Tibial artery (tissue), 4 donors: ENCODE data around the gene PPP2R3A.

ENCODE experiments used
- DNase-seq, 2 donors: peaks; one replicate each; pipeline ENCODE4 v3.0.0-alpha.2; 2019
- H3K27ac ChIP-seq, 2 donors: fragments of 200-600 bp; sonication (generic) in 1 of 2; 1 replicate in 1 of 2; 2 replicates in 1 of 2; pipeline ENCODE4 v1.5.1; 2018 to 2019; ENCODE audit warnings: mild to moderate bottlenecking in 1 of 2
- H3K27me3 ChIP-seq, 2 donors: fragments of 200-600 bp; sonication (generic) in 1 of 2; one replicate each; pipeline versions ENCODE4 v1.5.1 to v1.6.0; 2016 to 2019
- H3K36me3 ChIP-seq, 3 donors: fragments of 200-600 bp; sonication (generic) in 2 of 3; one replicate each; pipeline ENCODE4 v1.5.1; 2016 to 2019; ENCODE audit warnings: mild to moderate bottlenecking in 2 of 3
- H3K4me1 ChIP-seq, 4 donors: fragments of 200-600 bp; sonication (generic) in 2 of 4; 1 replicate in 3 of 4; 2 replicates in 1 of 4; pipeline ENCODE4 v1.5.1; 2016 to 2019
- H3K4me3 ChIP-seq, 2 donors: fragments of 200-600 bp; sonication (generic) in 1 of 2; 1 replicate in 1 of 2; 2 replicates in 1 of 2; pipeline ENCODE4 v1.5.1; 2018 to 2019; ENCODE audit warnings: mild to moderate bottlenecking in 2 of 2
- H3K9me3 ChIP-seq, 3 donors: fragments of 200-600 bp; sonication (generic) in 1 of 3; one replicate each; pipeline ENCODE4 v1.5.1; 2016 to 2019
- intact Hi-C: fragments of 100-400 bp; cut with DNase I; formaldehyde crosslinking; loops from one replicate; pipeline ENCODE4 v1.15.0; 2023; ENCODE audit warnings: low total_unique reads
- TF ChIP-seq, protein P1 (sequence below), 2 experiments: fragments of 200-600 bp in 1 of 2; fragments of 450-650 bp in 1 of 2; IDR thresholded peaks; one replicate each; pipeline ENCODE4 v1.5.1; 2017 to 2019; ENCODE audit warnings: antibody characterized with exemption in 2 of 2, mild to moderate bottlenecking in 1 of 2, moderate library complexity in 1 of 2

Gene PPP2R3A

DNA sequence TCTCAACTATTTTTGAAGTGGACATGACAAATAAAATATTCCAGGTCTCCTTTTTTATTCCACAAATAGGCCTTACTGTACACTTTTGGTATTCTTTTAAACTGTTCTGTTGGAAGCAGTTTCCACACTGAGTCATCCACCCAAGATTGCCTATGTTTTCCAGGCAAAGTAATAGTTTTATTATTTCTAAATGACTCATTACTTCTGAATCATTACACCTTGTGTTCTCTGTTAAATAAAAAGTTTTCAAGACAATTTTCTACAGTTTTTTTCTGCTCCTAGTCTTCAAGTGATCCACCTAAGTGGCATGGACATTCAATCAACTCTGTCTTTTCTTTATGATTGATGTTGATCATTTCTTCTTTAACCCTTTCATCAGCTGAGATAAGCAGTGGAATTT lies 26.5 kb downstream of the PPP2R3A start:
- intact Hi-C loops = no loop called here
- Histone ChIP-seq H3K4me1 (peaks cover 0 to 54% (median 2%) of the 10 kb centered on the region in 4 donors), H3K4me3 (no peak overlapping the region), H3K9me3 (no peaks in the 10 kb centered on the region), H3K27me3 (no peaks in the 10 kb centered on the region), H3K27ac (peak overlapping the region; percentile 13 to 33), H3K36me3 (no peaks in the 10 kb centered on the region)
- TF ChIP-seq, protein P1, sequence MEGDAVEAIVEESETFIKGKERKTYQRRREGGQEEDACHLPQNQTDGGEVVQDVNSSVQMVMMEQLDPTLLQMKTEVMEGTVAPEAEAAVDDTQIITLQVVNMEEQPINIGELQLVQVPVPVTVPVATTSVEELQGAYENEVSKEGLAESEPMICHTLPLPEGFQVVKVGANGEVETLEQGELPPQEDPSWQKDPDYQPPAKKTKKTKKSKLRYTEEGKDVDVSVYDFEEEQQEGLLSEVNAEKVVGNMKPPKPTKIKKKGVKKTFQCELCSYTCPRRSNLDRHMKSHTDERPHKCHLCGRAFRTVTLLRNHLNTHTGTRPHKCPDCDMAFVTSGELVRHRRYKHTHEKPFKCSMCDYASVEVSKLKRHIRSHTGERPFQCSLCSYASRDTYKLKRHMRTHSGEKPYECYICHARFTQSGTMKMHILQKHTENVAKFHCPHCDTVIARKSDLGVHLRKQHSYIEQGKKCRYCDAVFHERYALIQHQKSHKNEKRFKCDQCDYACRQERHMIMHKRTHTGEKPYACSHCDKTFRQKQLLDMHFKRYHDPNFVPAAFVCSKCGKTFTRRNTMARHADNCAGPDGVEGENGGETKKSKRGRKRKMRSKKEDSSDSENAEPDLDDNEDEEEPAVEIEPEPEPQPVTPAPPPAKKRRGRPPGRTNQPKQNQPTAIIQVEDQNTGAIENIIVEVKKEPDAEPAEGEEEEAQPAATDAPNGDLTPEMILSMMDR (IDR thresholded peaks at IDR 0.05) = no peak
- no peak for DNase-seq

DNA sequence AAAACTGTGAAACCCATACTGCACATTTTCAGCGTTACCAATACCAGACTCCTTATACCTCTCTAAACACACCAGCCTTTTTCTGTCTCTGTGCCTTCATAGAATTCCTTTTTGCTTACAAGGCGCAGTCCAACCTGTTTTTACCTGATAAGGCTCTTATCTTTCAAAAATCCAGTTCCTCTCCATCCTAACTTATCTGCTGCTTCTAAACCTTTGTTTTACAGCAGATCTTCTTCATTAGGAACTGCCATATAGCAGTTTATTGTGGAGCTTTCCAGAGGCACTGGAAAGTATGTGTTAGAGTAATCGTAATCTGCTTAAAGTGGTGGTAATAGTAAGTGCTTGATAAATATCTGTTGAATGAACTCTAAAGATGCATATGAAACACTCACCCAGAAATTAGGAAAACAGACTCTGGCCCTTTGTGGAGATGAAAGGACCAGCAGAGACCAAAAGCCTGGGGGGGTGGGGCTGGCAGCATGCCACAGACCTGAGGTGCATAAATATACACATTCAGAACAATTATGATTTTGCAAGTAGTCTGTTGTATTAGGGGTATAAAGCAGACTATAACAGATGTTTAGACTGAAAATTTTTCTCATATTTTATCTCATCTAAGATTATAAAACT lies 29.3 kb downstream of the PPP2R3A start:
- TF ChIP-seq, protein P1 (IDR thresholded peaks at IDR 0.05) = no peak
- intact Hi-C loops = no loop called here

DNA sequence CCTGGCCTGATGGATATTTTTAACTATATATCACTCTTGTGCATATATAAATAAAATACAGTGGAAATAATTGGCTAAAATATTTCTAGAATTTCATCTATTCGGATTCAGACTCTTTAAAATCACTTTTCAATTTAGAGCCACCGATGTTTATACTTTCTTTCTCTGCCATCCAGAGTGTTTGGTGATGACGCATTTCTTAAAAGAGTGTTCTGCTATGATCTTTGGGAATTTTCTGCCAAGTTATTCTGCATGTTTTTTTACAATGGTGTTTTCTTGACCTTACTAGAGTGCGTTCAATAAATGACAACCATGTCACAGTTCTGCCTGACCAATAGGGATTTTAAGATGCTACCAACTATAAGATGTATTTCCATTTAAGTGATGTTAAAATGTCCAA lies 30.2 kb downstream of the PPP2R3A start:
- intact Hi-C loops = no loop called here
- H3K4me3 ChIP-seq = no peak overlapping the region
- H3K9me3 ChIP-seq = no peaks in the 10 kb centered on the region
- no peaks in the 10 kb centered on the region for H3K27me3 ChIP-seq
- peaks cover 0 to 47% (median 3%) of the 10 kb centered on the region in 4 donors for H3K4me1 ChIP-seq
- TF ChIP-seq, protein P1 (IDR thresholded peaks at IDR 0.05) = no peak
- no peak overlapping the region for H3K27ac ChIP-seq
- no peak for DNase-seq
- H3K36me3 ChIP-seq = no peaks in the 10 kb centered on the region

More for the DNA sequence above, 29.3 kb downstream of the PPP2R3A start:
- Histone ChIP-seq H3K4me1 (peaks cover 0 to 49% (median 3%) of the 10 kb centered on the region in 4 donors), H3K4me3 (no peak overlapping the region), H3K27me3 (no peaks in the 10 kb centered on the region), H3K27ac (no peak overlapping the region), H3K36me3 (no peaks in the 10 kb centered on the region), H3K9me3 (no peaks in the 10 kb centered on the region)
- DNase-seq = no peak

DNA sequence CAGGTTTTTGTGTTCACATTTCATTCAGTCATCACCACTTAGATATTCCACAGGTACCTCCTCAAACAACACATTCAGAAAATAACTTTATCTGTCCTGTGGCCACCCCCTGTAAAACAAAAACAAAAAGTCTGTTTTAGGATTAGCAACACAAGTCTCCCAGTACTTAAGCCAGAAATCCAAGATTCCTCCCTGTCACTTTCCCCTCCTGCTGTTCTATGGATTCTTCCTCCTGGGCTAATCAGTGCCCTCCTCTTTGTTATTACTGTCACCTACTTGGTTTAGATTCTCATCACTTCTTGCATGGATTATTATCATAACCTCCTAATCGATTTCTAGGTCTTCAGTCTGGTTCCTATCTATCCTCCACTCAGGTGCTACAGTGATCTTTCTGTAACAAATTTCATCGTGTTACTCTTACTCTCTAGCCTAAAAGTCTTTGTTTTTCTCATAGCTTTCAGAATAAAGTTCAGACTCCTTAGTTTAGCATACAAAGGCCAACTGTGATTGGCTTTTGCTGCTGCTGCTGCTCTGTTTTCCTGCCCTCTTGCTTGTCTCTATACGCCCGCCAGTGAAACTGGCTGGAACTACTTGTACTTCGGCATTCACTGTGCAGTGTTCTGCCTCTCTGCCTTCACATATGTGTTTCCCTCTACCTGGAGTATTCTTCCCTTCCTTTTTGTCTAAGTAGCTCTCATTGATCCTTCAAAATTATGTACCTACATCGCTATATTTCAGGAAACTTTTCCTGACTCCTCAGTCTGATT lies 32.2 kb downstream of the PPP2R3A start:
- intact Hi-C loops = no loop called here
- Histone ChIP-seq H3K4me3 (no peak overlapping the region), H3K36me3 (no peaks in the 10 kb centered on the region), H3K4me1 (peaks cover 0 to 29% (median 3%) of the 10 kb centered on the region in 4 donors), H3K27ac (no peak overlapping the region), H3K9me3 (no peaks in the 10 kb centered on the region), H3K27me3 (no peaks in the 10 kb centered on the region)
- TF ChIP-seq, protein P1 (IDR thresholded peaks at IDR 0.05) = no peak
- DNase-seq = no peak

DNA sequence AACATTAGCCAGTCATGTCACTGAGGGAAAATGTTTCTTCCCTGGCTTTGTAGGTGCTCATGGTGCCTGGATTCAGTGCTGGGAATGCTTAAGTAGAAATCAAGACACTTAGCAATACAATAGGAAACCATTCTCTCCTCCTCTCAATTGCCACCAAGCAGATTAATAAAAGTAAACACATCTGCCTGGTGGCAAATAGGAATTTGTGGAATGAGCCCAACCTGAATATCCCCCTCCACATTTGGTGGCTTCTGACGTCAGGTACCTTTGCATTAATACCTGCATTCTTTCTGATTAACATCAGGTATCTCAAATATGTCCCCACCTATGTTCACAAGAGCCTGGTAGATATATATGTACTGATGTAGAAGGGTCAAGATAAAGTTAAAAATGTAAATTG lies 42.7 kb downstream of the PPP2R3A start:
- no peak for DNase-seq
- Histone ChIP-seq H3K36me3 (peaks cover 0 to 10% (median 6%) of the 10 kb centered on the region in 3 donors), H3K27ac (no peak overlapping the region), H3K4me1 (no peaks in the 10 kb centered on the region), H3K9me3 (no peaks in the 10 kb centered on the region), H3K4me3 (no peak overlapping the region), H3K27me3 (no peaks in the 10 kb centered on the region)
- intact Hi-C loops = no loop called here
- TF ChIP-seq, protein P1 (IDR thresholded peaks at IDR 0.05) = no peak
